ENCODE results near the gene FOXQ1.
"Not testable (repeated sequence)": the region's sequence is repeated elsewhere in the genome, so short reads cannot be mapped to it uniquely, and the experiment has no call there.

Gene FOXQ1

DNA sequence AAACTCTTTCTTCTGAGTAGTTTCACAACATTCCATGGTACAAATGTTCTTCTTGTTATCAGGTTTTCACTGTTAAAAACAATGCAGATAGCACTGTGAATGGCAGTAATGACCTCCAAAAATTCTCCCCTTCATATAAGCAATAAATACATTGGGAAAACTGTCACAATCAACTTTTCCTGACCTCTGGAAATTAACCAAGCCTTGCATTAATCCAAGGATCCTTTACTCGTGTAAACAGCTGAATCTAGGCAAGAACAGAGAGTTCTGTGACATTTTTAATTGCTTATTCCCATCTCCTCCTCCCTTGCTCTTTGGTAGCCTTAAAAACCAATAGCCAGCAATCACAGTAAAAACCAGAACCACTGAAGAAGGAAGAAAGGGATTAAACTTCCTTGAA is 37.8 kb downstream of the FOXQ1 start:
- H3K4me2 ChIP-seq (ENCODE audit: low read length): no peak overlapping the region
- H3K9me3 ChIP-seq (ENCODE audit: control insufficient read depth, insufficient read depth, low read length): peaks cover 4% of the 10 kb centered on the region; the same call in 1 of the 2 replicates
- no peaks in the 10 kb centered on the region for H3K27me3 ChIP-seq (ENCODE audit: control insufficient read depth, low read length)
- TF ChIP-seq, protein P1, sequence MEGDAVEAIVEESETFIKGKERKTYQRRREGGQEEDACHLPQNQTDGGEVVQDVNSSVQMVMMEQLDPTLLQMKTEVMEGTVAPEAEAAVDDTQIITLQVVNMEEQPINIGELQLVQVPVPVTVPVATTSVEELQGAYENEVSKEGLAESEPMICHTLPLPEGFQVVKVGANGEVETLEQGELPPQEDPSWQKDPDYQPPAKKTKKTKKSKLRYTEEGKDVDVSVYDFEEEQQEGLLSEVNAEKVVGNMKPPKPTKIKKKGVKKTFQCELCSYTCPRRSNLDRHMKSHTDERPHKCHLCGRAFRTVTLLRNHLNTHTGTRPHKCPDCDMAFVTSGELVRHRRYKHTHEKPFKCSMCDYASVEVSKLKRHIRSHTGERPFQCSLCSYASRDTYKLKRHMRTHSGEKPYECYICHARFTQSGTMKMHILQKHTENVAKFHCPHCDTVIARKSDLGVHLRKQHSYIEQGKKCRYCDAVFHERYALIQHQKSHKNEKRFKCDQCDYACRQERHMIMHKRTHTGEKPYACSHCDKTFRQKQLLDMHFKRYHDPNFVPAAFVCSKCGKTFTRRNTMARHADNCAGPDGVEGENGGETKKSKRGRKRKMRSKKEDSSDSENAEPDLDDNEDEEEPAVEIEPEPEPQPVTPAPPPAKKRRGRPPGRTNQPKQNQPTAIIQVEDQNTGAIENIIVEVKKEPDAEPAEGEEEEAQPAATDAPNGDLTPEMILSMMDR (IDR thresholded peaks at IDR 0.05; ENCODE audit: low read depth, low read length, poor library complexity, severe bottlenecking): no peak
- TF ChIP-seq EZH2phosphoT487 (IDR thresholded peaks at IDR 0.05; ENCODE audit: borderline replicate concordance, low read length): no peak
- no peaks in the 10 kb centered on the region for H3K4me1 ChIP-seq (ENCODE audit: control insufficient read depth, low read length)
- H3K4me3 ChIP-seq (ENCODE audit: low read length): no peak overlapping the region
- no peaks in the 10 kb centered on the region for H3K79me2 ChIP-seq (ENCODE audit: control insufficient read depth, low read length)
- no peak overlapping the region for H3K27ac ChIP-seq (ENCODE audit: low read depth, low read length)
- H3K36me3 ChIP-seq (ENCODE audit: control insufficient read depth, low read length): no peaks in the 10 kb centered on the region
- H4K20me1 ChIP-seq (ENCODE audit: control insufficient read depth, insufficient read depth, low read depth, low read length): no peaks in the 10 kb centered on the region
- H3K9me2 ChIP-seq (replicated peaks; ENCODE audit: control insufficient read depth, low read length): no peaks in the 10 kb centered on the region
- no peaks in the 10 kb centered on the region for H3F3A ChIP-seq (ENCODE audit: control insufficient read depth, insufficient read depth)

DNA sequence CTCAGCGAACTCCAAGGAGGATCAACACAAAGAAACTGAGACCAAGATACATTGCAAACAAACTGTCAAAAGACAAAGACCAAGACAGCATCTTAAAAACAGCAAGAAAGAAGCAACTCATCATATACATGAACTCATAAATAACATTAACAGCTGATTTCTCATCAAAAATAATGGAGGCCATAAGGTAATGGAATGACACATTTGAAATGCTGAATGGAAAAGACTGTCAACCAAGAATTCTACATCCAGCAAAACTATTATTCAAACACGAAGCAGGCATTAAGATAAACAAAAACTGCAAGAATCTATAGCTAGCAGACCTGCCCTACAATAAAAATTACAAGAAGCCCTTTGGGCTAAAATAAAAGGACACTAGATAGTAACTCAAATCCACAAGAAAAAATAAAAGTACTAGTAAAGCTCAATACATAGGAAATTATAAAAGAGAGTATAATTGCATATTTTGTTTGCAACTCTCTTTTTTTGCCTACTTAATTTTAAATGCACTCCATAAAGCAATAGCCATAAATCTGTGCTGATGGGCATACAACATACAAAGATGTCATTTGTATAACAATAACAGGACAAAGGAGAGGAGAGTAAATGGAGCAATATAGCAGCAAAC is 39.6 kb downstream of the FOXQ1 start:
- Histone ChIP-seq H3K4me3 (ENCODE audit: low read length) (no peak overlapping the region), H4K20me1 (ENCODE audit: control insufficient read depth, insufficient read depth, low read depth, low read length) (no peaks in the 10 kb centered on the region), H3K79me2 (ENCODE audit: control insufficient read depth, low read length) (no peaks in the 10 kb centered on the region), H3K27ac (ENCODE audit: low read depth, low read length) (no peak overlapping the region), H3K9me3 (ENCODE audit: control insufficient read depth, insufficient read depth, low read length) (peaks cover 4% of the 10 kb centered on the region; the same call in 1 of the 2 replicates), H3K36me3 (ENCODE audit: control insufficient read depth, low read length) (no peaks in the 10 kb centered on the region), H3K9me2 (replicated peaks; ENCODE audit: control insufficient read depth, low read length) (no peaks in the 10 kb centered on the region), H3K4me1 (ENCODE audit: control insufficient read depth, low read length) (no peaks in the 10 kb centered on the region), H3F3A (ENCODE audit: control insufficient read depth, insufficient read depth) (no peaks in the 10 kb centered on the region), H3K27me3 (ENCODE audit: control insufficient read depth, low read length) (no peaks in the 10 kb centered on the region), H3K4me2 (ENCODE audit: low read length) (no peak overlapping the region)
- no peak for TF ChIP-seq EZH2phosphoT487 (IDR thresholded peaks at IDR 0.05; ENCODE audit: borderline replicate concordance, low read length)
- TF ChIP-seq, protein P1 (IDR thresholded peaks at IDR 0.05; ENCODE audit: low read depth, low read length, poor library complexity, severe bottlenecking): no peak

DNA sequence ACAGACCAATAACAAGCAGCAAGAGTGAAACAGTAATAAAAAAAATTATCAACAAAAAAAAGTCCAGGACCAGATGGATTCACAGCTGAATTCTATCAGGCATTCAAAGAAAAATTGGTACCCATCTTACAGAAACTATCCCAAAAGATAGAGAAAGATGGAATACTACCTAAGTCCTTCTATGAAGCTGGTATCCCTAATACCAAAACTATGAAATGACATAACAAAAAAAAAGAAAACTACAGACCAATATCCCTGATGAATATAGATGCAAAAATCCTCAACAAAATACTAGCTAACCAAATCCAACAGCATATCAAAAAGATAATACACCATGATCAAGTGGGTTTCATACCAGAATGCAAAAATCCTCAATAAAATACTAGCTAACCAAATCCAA is 43.2 kb downstream of the FOXQ1 start:
- not testable (repeated sequence) for H3K27me3 ChIP-seq (ENCODE audit: control insufficient read depth, low read length); H3K9me3 ChIP-seq (ENCODE audit: control insufficient read depth, insufficient read depth, low read length); H4K20me1 ChIP-seq (ENCODE audit: control insufficient read depth, insufficient read depth, low read depth, low read length); H3K36me3 ChIP-seq (ENCODE audit: control insufficient read depth, low read length); H3K4me1 ChIP-seq (ENCODE audit: control insufficient read depth, low read length); H3K9me2 ChIP-seq (replicated peaks; ENCODE audit: control insufficient read depth, low read length); H3K4me3 ChIP-seq (ENCODE audit: low read length); H3K4me2 ChIP-seq (ENCODE audit: low read length); H3F3A ChIP-seq (ENCODE audit: control insufficient read depth, insufficient read depth); H3K27ac ChIP-seq (ENCODE audit: low read depth, low read length); H3K79me2 ChIP-seq (ENCODE audit: control insufficient read depth, low read length)

DNA sequence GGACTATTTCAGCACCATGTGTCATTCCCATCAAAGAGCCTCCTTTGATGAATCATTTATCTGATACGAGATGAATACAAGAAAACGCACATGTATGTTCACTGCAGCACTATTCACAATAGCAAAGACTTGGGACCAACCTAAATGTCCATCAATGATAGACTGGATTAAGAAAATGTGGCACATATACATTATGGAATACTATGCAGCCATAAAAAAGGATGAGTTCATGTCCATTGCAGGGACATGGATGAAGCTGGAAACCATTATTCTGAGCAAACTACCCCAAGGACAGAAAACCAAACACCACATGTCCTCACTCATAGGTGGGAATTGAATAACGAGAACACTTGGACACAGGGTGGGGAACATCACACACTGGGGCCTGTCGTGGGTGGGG is 49.8 kb downstream of the FOXQ1 start:
- H3K9me3 ChIP-seq (ENCODE audit: control insufficient read depth, insufficient read depth, low read length); H3K36me3 ChIP-seq (ENCODE audit: control insufficient read depth, low read length); H3F3A ChIP-seq (ENCODE audit: control insufficient read depth, insufficient read depth); H3K27ac ChIP-seq (ENCODE audit: low read depth, low read length); H3K9me2 ChIP-seq (replicated peaks; ENCODE audit: control insufficient read depth, low read length); H3K79me2 ChIP-seq (ENCODE audit: control insufficient read depth, low read length); H3K4me2 ChIP-seq (ENCODE audit: low read length); H4K20me1 ChIP-seq (ENCODE audit: control insufficient read depth, insufficient read depth, low read depth, low read length); H3K4me3 ChIP-seq (ENCODE audit: low read length); H3K27me3 ChIP-seq (ENCODE audit: control insufficient read depth, low read length); H3K4me1 ChIP-seq (ENCODE audit: control insufficient read depth, low read length): not testable (repeated sequence)
